Posterior vena cava (tissue), 2 donors: ENCODE results near the gene ASB13. TPM values are rescaled to one million over a fixed set of nuclear protein-coding genes. Genes with fewer than 3 reads are reported as not detected.

Experiments used
- DNase-seq: peaks from one replicate; pipeline ENCODE4 v3.0.0-alpha.2; 2020; ENCODE audit warnings: low spot score
- intact Hi-C, 2 donors: fragments of 100-400 bp; cut with DNase I; formaldehyde crosslinking; loops; one replicate each; pipeline versions ENCODE4 v1.14.1 to v1.14.2; 2022 to 2023
- total RNA-seq, 2 donors: library from RNA; stranded (reverse); fragmentation: NEBNext Ultra II Directional; extraction: Animal tissue kit (Norgen Biotek cat#: 25700); gene quantifications; one replicate each; pipeline ENCODE4 v1.2.1, GENCODE V29; 2021
- donor health status: DM: yes; HTN: yes; CAD: no.
- donor health status: DM: yes; HTN: yes; CAD: no.

ASB13 gene
- total RNA-seq, 2 donors from 2014 or later: 19.7 to 21.6 TPM

- intact Hi-C loops: no loop called here
- no peak for DNase-seq
Measured at GRCh38 chr10:5651388-5651764, 15.0 kb downstream of the ASB13 start.

- DNase-seq: no peak
- intact Hi-C loops: no loop called here
Measured at GRCh38 chr10:5650664-5651387, 15.6 kb downstream of the ASB13 start.

- intact Hi-C loops: no loop called here
- DNase-seq: no peak
Measured at GRCh38 chr10:5649746-5650145, 16.6 kb downstream of the ASB13 start.

- DNase-seq: peak; percentile 70
- intact Hi-C loops: no loop called here
Measured at GRCh38 chr10:5648494-5649457, 17.6 kb downstream of the ASB13 start.

- intact Hi-C loops: no loop called here
- DNase-seq: peak; percentile 47
Measured at GRCh38 chr10:5647507-5648240, 18.7 kb downstream of the ASB13 start.

GRCh38 chr10:5645944-5646617 is 20.3 kb downstream of the ASB13 start:
- DNase-seq: peak; percentile 76
- intact Hi-C loops: no loop called here

GRCh38 chr10:5645375-5645774 is 21.0 kb downstream of the ASB13 start:
- intact Hi-C loops: no loop called here
- peak; percentile 77 for DNase-seq

GRCh38 chr10:5644930-5645329 is 21.5 kb downstream of the ASB13 start:
- intact Hi-C loops: no loop called here
- DNase-seq: no peak

GRCh38 chr10:5643346-5644067 is 22.9 kb downstream of the ASB13 start:
- DNase-seq: peak; percentile 44
- intact Hi-C loops: no loop called here

GRCh38 chr10:5641501-5641900 is 24.9 kb downstream of the ASB13 start:
- intact Hi-C loops: no loop called here

GRCh38 chr10:5640501-5640900 is 25.9 kb downstream of the ASB13 start:
- intact Hi-C loops: no loop called here

More at GRCh38 chr10:5641501-5641900, 24.9 kb downstream of the ASB13 start:
- peak; percentile 75 for DNase-seq

GRCh38 chr10:5640036-5640435 is 26.4 kb downstream of the ASB13 start:
- intact Hi-C loops: no loop called here
- DNase-seq: peak; percentile 65

More at GRCh38 chr10:5640501-5640900, 25.9 kb downstream of the ASB13 start:
- DNase-seq: peak; percentile 38

GRCh38 chr10:5639066-5639465 is 27.3 kb downstream of the ASB13 start:
- DNase-seq: peak; percentile 59
- intact Hi-C loops: no loop called here

GRCh38 chr10:5638494-5638893 is 27.9 kb downstream of the ASB13 start:
- intact Hi-C loops: no loop called here
- DNase-seq: peak; percentile 66

- DNase-seq: no peak
- intact Hi-C loops: no loop called here
Measured at GRCh38 chr10:5634918-5635317, 31.5 kb downstream of the ASB13 start.

- no peak for DNase-seq
- intact Hi-C loops: no loop called here
Measured at GRCh38 chr10:5633166-5633749, 33.1 kb downstream of the ASB13 start.

GRCh38 chr10:5632446-5632845 is 33.9 kb downstream of the ASB13 start:
- intact Hi-C loops: no loop called here
- no peak for DNase-seq

- intact Hi-C loops: no loop called here
- no peak for DNase-seq
Measured at GRCh38 chr10:5631936-5632335, 34.5 kb downstream of the ASB13 start.
